ENCODE measurements around the gene HTR3E.
"Not testable (repeated sequence)": the region's sequence is repeated elsewhere in the genome, so short reads cannot be mapped to it uniquely, and the experiment has no call there.

The HTR3E gene

DNA sequence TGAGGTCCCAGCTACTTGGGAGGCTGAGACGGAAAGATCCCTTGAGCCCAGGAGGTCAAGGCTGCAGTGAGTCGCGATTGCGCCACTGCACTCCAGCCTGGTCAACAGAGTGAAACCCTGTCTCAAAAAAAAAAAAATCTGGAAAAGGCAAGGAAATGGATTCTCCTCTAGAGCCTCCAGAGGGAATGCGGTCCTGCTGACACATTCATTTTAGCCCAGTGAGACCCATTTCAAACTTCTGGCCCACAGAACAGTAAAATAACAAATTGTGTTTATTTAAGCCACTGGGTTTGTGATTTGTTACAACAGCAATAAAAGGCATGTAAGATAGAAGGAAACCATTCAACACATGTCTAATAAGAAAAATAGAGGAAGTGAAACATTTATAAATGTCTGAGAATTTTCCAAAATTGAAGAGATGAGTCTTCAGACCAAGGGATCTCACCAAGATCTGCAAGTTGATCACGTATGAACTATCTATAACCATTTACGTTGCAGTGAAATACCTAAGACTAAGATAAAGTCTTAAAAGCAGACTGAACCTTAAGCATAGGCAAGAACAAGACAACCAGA, at the start of gene HTR3E:
HTR3E (plus strand) TSS at position 254 of the 573 bp plus-strand sequence. CDS start 466 bp downstream, outside the sequence.
- DNase-seq: no peak

GRCh38 chr3:184050217-184050847, 46.5 kb upstream of the HTR3E start:
- DNase-seq: peak; percentile 0

DNA sequence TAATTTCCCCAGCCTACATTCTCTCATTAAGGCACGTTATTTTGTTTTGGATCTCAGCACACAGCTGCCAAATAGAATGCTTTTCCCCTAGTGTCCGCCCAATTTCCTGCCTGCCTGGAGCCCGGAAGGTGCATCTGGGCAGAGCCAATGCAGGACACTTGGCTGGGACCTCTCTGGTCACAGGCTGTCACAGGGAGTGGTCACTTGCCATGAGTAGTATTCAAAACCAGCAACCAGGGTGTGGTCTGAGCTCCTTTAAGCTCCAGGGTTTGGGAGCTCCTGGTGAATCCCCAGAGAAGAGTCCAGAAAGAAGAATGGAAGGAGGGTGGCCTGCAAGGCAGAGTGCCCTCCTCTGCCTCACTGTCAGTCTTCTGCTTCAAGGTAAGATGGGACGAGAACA, 44.1 kb upstream of the HTR3E start, which contains the start of gene HTR3C:
HTR3C (plus strand) TSS at position 281 of the 400 bp plus-strand sequence; CDS start at position 315, 34 bp downstream.
- DNase-seq: no peak

- no peak for DNase-seq
Measured at GRCh38 chr3:184058029-184058428, 38.8 kb upstream of the HTR3E start.

DNA sequence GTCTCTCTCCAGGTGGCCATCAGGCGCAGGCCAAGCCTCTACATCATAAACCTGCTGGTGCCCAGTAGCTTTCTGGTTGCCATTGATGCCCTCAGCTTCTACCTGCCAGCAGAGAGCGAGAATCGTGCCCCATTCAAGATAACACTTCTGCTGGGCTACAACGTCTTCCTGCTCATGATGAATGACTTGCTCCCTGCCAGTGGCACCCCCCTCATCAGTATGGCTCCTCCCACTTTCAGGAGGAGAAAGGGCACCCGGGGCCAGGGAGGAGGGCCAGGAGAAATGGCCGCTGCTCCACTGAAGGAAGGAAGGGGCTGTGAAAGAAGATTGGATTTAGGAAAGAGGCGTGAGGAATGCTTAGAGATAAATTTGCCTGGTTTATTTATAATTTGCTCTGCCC, 37.4 kb upstream of the HTR3E start:
- no peak for DNase-seq

DNA sequence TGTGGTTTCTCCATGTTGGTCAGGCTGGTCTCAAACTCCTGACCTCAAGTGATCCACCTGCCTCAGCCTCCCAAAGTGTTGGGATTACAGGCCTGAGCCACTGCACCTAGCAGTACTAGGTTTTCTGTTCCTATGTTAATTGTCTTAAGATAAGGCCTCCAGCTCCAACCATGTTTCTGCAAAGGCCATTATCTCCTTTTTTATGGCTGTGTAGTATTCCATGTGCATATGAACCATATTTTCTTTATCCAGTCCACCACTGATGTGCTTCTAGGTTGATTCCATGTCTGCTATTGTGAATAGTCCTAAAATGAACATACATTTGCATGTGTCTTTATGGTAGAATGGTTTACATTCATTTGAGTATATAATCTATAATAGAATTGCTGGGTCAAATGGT, 34.2 kb upstream of the HTR3E start:
- no peak for DNase-seq

DNA sequence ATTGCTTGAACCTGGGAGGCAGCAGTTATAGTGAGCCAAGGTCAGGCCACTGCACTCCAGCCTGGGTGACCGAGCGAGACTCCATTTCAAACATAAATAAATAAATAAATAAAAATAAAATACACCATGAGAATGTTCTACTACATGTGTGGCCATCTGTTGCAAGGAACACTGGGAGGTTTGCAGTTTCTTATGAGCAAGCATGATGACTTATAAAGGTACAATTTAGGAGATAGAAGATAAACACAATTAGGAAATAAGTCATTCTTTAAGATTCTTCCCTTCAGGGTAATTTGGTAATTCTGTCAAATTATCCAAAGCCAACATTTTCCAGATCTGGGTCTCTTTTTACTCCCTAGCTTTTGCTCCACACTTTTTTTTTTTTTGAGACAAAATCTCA, 30.7 kb upstream of the HTR3E start:
- DNase-seq: no peak

DNA sequence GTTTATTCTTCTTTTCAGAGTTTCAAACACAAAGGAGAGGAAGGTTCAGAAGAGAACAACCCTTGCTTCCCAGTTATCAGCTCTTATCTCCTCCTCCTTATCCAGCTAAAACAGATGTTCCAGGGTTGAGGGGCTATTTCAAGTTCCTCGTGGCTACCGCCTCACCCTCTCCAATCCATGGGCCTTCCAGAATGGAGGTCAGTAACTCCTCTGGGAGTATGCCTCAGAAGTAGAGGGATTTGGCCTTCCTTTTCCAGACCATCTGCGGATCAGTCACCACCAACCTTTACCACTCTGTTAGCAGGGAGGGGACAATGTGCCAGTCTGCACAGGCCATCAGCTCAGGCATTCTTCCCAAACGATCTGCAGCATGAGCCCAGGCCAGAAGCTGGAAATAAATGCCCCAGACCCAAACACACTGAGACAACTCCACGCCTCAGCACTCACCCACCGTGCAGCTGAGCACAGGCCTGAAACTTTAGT, 29.2 kb upstream of the HTR3E start:
- no peak for DNase-seq

DNA sequence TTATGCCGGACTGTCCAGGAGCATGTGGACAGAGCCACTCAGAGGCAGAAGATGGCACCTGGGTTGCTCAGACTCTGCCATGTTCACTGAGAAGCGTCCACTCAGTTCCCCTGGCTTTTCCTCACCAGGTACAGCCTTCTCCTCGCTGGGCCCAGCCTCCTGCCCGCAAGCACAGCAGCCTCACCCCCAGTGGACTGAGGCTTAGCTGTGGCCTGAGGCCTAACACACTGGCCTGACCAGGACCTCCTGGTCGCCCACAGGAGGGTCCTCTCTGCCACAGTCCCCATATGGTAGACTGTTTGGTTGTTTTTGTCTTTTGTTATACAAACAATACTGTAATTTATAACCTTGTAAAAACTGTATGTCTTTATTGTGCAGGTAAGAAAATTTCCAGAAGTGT, 28.5 kb upstream of the HTR3E start:
- DNase-seq: no peak

GRCh38 chr3:184071142-184071541, 25.7 kb upstream of the HTR3E start:
- not testable (repeated sequence) for DNase-seq

GRCh38 chr3:184073621-184074020, 23.2 kb upstream of the HTR3E start:
- DNase-seq: no peak

GRCh38 chr3:184075901-184076300, 21.0 kb upstream of the HTR3E start:
- no peak for DNase-seq

GRCh38 chr3:184077881-184078280, 19.0 kb upstream of the HTR3E start:
- DNase-seq: no peak

- DNase-seq: no peak
Measured at GRCh38 chr3:184078851-184079250, 18.0 kb upstream of the HTR3E start.

DNA sequence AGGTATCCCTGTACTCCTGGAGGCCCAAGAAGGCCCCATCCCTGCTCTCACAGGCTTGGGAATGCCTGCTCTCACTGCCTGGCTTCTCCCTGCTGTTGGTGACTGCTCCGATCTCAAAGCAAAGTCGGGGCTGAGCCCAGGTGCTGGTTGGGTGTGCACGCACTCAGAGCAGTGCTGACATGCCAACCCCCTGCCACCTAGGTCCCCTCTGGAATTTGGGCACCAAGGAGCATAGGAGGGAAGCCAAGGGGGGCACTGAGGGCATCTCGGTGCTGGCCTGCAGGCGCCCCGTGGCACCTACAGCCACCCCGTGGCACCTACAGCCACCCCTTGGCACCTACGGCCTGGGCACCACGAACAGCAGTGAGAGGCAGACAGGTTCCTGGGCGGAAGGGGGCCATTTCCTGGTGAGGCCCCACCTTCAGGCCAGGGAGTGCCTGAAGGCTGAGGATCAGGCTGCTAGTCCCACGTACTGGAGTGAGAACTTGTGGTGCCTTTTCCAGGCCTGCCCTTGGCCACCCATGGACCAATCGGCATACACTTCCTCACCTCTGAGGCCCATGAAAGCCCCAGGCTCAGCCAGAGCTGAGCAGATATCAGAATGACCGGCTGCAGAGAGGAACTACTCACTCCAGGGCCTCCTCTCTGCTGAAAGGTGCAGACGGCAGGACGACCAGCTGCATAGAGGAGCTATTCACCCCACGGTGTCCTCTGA, 15.6 kb upstream of the HTR3E start:
- no peak for DNase-seq

- DNase-seq: no peak
Measured at GRCh38 chr3:184082034-184082433, 14.8 kb upstream of the HTR3E start.

DNA sequence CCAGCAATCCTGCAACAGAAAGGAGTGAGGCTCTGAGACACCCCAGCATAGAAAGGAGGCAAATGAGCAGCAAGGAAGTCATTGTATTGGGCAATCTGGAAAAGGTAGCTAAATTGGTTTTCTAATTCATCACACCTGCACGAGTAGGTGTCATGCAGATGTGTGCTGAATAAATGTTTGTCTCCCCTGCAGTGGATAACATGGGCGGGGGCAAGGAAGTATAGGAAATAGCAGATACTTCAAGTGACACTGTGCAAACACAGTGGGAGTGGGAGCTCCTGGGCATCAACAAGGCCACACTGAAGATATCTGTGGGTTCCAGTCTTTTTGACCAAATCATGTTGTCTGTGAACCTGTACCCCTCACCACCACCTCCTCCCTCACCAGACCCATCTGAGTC, 14.4 kb upstream of the HTR3E start:
- no peak for DNase-seq

DNA sequence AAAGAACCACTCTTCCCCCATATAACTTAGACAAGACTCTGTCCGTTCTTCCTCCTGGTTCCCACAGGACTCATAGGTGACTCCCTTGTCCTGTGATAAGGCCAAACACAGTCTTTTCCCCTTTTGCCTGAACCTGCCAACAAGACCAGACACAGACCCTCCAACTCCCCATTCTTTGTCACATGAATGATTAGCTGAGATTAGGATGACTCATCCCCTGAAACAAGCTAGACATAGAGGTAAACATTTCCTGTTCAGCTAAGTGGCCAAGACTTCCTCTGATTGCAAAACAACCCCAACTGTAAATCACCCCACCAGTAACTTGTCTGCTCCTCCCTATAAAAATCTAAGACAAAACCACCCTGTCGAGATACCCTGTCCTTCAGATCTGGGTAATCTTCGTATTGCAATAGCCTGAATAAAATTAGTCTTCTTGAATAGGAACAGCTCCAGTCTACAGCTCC, 11.4 kb upstream of the HTR3E start:
- no peak for DNase-seq

DNA sequence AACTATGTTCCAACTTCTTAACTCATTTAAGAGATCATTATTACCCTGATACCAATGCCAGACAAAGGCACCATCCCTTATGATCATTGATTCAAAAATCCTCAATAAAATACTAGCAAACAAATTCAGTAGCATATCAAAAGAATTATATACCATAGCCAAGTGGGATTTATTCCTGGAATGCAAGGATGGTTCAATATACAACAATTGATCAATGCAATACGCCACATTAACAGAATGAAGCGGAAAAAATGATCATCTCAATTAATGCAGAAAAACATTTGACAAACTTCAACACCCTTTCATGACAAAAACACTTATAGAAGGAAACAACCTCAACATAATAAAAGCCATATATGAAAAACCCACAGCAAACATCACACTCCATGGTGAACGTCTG, 4.7 kb upstream of the HTR3E start:
- no peak for DNase-seq

DNA sequence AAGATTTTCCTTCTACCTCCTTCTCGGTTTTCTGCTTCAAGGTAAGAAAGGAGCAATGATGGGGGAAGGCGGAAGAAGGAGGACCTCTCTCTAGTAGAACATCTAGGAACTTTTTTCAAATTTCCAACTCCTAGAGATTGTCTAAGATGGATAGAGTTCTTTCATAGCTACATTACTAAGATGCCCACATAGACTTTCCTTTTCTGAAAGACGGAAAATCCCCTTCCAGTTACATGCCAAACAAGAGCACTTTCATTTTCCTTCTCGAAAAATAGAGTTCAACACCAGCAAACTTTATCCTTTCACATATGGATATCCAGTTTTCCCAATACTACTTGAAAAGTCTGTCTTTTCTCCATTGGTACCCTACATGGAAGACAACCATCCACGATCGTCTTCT, 692 bp downstream of the HTR3E start:
- DNase-seq: no peak

- DNase-seq: no peak
Measured at GRCh38 chr3:184099806-184100686, 3.2 kb downstream of the HTR3E start.

GRCh38 chr3:184110316-184110725, 13.5 kb downstream of the HTR3E start:
- no peak for DNase-seq

DNA sequence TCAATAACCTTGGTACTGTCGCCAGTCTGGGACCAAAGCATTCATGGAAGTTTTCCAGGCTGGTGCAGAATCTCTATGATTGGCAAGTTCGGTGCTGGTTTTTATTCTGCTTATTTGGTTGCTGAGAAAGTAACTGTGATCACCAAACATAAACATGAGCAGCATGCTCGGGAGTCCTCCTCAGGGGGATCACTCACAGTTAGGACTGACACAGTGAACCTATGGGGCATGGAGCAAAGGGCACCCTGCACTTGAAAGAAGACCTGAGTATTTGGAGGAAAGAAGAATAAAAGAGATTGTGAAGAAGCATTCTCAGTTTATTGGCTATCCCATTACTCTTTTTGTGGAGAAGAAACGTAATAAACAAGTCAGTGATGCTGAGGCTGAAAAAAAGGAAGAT, 19.2 kb downstream of the HTR3E start:
- DNase-seq: no peak

Data from NCI-H748 treated with DMSO at 0.1 percent for 48 hours (cell line).